ENCODE data around the gene PTPN20.

The PTPN20 gene

GRCh38 chr10:47034441-47035051 lies 123.3 kb downstream of the PTPN20 start:
- no peak for DNase-seq (ENCODE audit: low read depth, low spot score)

- no peak for DNase-seq (ENCODE audit: low read depth, low spot score)
These were observed 124.1 kb downstream of the PTPN20 start for GRCh38 chr10:47035171-47035818.

- no peak for DNase-seq (ENCODE audit: low read depth, low spot score)
These were observed 124.7 kb downstream of the PTPN20 start for GRCh38 chr10:47035819-47036337.

- DNase-seq (ENCODE audit: low read depth, low spot score) = no peak
These were observed 125.5 kb downstream of the PTPN20 start for GRCh38 chr10:47036771-47037170.

- no peak for DNase-seq (ENCODE audit: low read depth, low spot score)
These were observed 126.6 kb downstream of the PTPN20 start for GRCh38 chr10:47037654-47038425.

- no peak for DNase-seq (ENCODE audit: low read depth, low spot score)
These were observed 127.8 kb downstream of the PTPN20 start for GRCh38 chr10:47038881-47039561.

- DNase-seq (ENCODE audit: low read depth, low spot score) = no peak
These were observed 128.3 kb downstream of the PTPN20 start for GRCh38 chr10:47039562-47039913.

GRCh38 chr10:47040041-47040491 lies 128.8 kb downstream of the PTPN20 start:
- DNase-seq (ENCODE audit: low read depth, low spot score) = no peak

GRCh38 chr10:47040681-47041080 lies 129.5 kb downstream of the PTPN20 start:
- DNase-seq (ENCODE audit: low read depth, low spot score) = no peak

- no peak for DNase-seq (ENCODE audit: low read depth, low spot score)
These were observed 130.4 kb downstream of the PTPN20 start for GRCh38 chr10:47041396-47042198.

GRCh38 chr10:47042199-47042473 lies 130.9 kb downstream of the PTPN20 start:
- no peak for DNase-seq (ENCODE audit: low read depth, low spot score)

GRCh38 chr10:47042780-47043750 lies 131.8 kb downstream of the PTPN20 start:
- no peak for DNase-seq (ENCODE audit: low read depth, low spot score)

- no peak for DNase-seq (ENCODE audit: low read depth, low spot score)
These were observed 132.8 kb downstream of the PTPN20 start for GRCh38 chr10:47043928-47044538.

- DNase-seq (ENCODE audit: low read depth, low spot score) = no peak
These were observed 133.5 kb downstream of the PTPN20 start for GRCh38 chr10:47044741-47045140.

- DNase-seq (ENCODE audit: low read depth, low spot score) = no peak
These were observed 134.2 kb downstream of the PTPN20 start for GRCh38 chr10:47045331-47045861.

- DNase-seq (ENCODE audit: low read depth, low spot score) = no peak
These were observed 135.3 kb downstream of the PTPN20 start for GRCh38 chr10:47046321-47047126.

- DNase-seq (ENCODE audit: low read depth, low spot score) = no peak
These were observed 135.9 kb downstream of the PTPN20 start for GRCh38 chr10:47047127-47047504.
